Lower lobe of right lung (tissue), 2 donors: ENCODE measurements around the gene PFKFB3. TPM values are rescaled to one million over a fixed set of nuclear protein-coding genes. Genes with fewer than 3 reads are reported as not detected.
"Not testable (repeated sequence)": the region's sequence is repeated elsewhere in the genome, so short reads cannot be mapped to it uniquely, and the experiment has no call there.

Source experiments
- ATAC-seq, 2 donors: fragments of 200-7000 bp; cut with Tn5 transposase; one replicate each; pipeline ENCODE4 v1.9.1; 2020 to 2022; ENCODE audit warnings: mild to moderate bottlenecking in 2 of 2, moderate library complexity in 2 of 2
- DNase-seq: peaks from one replicate; pipeline ENCODE4 v3.0.0-alpha.2; 2020
- H3K27ac ChIP-seq: fragments of 200-600 bp; one replicate; pipeline ENCODE4 v1.8.0; 2022
- H3K27me3 ChIP-seq: fragments of 200-600 bp; one replicate; pipeline ENCODE4 v1.8.0; 2022; ENCODE audit warnings: low read depth
- H3K36me3 ChIP-seq: fragments of 200-600 bp; one replicate; pipeline ENCODE4 v1.8.0; 2022; ENCODE audit warnings: mild to moderate bottlenecking
- H3K4me1 ChIP-seq: fragments of 200-600 bp; one replicate; pipeline ENCODE4 v1.8.0; 2022
- H3K4me3 ChIP-seq: fragments of 200-600 bp; one replicate; pipeline ENCODE4 v1.8.0; 2022; ENCODE audit warnings: mild to moderate bottlenecking
- H3K9me3 ChIP-seq: fragments of 200-600 bp; one replicate; pipeline ENCODE4 v1.8.0; 2022
- intact Hi-C: fragments of 100-400 bp; cut with DNase I; formaldehyde crosslinking; loops from one replicate; pipeline ENCODE4 v1.11.0; 2022
- total RNA-seq: library from RNA; stranded (reverse); fragmentation: NEBNext Ultra II Directional; extraction: Animal tissue kit (Norgen Biotek cat#: 25700); gene quantifications from one replicate; pipeline ENCODE4 v1.2.1, GENCODE V29; 2021
- TF ChIP-seq, protein P1 (sequence below): fragments of 200-600 bp; IDR thresholded peaks from one replicate; pipeline ENCODE4 v1.8.0; 2022; ENCODE audit warnings: antibody characterized with exemption, mild to moderate bottlenecking
- donor health status: DM: no; HTN: yes; CAD: no; lungs with severe emphysema.

The PFKFB3 gene
- total RNA-seq, 1 donor from 2014 or later, result 78.5 TPM

DNA sequence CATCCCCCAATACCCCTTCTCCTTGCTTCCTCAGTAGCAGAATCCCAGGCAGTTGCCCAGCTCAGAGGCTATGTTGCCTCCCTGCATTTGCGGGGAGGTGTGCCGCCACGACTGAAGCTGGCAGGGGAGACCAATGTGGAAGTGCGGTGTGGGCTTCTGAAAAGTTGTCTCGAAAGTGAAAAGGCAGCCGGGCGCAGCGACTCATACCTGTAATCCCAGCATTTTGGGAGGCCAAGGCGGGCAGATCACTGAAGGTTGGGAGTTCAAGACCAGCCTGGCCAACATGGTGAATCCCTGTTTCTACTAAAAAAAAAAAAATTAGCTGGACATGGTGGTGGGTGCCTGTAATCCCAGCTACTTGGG is 15.9 kb upstream of the PFKFB3 start:
- intact Hi-C loops, result no loop called here
- no peaks in the 10 kb centered on the region for H3K36me3 ChIP-seq
- H3K4me3 ChIP-seq, result no peak overlapping the region
- no peaks in the 10 kb centered on the region for H3K9me3 ChIP-seq
- H3K27me3 ChIP-seq, result no peaks in the 10 kb centered on the region
- TF ChIP-seq, protein P1, sequence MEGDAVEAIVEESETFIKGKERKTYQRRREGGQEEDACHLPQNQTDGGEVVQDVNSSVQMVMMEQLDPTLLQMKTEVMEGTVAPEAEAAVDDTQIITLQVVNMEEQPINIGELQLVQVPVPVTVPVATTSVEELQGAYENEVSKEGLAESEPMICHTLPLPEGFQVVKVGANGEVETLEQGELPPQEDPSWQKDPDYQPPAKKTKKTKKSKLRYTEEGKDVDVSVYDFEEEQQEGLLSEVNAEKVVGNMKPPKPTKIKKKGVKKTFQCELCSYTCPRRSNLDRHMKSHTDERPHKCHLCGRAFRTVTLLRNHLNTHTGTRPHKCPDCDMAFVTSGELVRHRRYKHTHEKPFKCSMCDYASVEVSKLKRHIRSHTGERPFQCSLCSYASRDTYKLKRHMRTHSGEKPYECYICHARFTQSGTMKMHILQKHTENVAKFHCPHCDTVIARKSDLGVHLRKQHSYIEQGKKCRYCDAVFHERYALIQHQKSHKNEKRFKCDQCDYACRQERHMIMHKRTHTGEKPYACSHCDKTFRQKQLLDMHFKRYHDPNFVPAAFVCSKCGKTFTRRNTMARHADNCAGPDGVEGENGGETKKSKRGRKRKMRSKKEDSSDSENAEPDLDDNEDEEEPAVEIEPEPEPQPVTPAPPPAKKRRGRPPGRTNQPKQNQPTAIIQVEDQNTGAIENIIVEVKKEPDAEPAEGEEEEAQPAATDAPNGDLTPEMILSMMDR, result no peak
- H3K27ac ChIP-seq, result no peak overlapping the region
- H3K4me1 ChIP-seq, result peaks cover 16% of the 10 kb centered on the region
- DNase-seq (no peak), ATAC-seq (no peak)

GRCh38 chr10:6187278-6187677 is 15.5 kb upstream of the PFKFB3 start:
- no peak for DNase-seq
- no peak for ATAC-seq
- Histone ChIP-seq H3K9me3 (no peaks in the 10 kb centered on the region), H3K36me3 (no peaks in the 10 kb centered on the region), H3K27me3 (no peaks in the 10 kb centered on the region), H3K4me1 (peaks cover 15% of the 10 kb centered on the region), H3K4me3 (no peak overlapping the region), H3K27ac (no peak overlapping the region)
- TF ChIP-seq, protein P1, result no peak
- intact Hi-C loops, result no loop called here

DNA sequence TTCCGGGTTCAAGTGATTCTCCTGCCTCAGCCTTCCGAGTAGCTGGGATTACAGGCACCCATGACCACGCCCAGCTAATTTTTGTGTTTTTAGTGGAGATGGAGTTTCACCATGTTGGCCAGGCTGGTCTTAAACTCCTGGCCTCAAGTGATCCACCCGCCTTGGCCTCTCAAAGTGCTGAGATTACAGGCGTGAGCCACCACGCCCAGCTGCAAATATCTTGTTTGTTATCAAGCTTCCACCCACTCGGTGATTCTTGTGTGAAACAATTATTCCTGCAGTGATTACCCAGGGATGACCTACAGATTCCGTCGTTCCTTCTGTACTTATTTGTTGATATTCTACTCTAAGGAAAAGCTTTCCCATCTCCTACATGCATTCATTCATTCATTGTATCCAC is 12.7 kb upstream of the PFKFB3 start:
- H3K27me3 ChIP-seq, H3K9me3 ChIP-seq, intact Hi-C loops, H3K4me3 ChIP-seq, ATAC-seq, H3K27ac ChIP-seq, DNase-seq, H3K36me3 ChIP-seq: not testable (repeated sequence)
- H3K4me1 ChIP-seq, result peaks cover 14% of the 10 kb centered on the region

- H3K9me3 ChIP-seq, result no peaks in the 10 kb centered on the region
- peaks cover 26% of the 10 kb centered on the region for H3K4me1 ChIP-seq
- intact Hi-C loops, result no loop called here
- ATAC-seq, result no peak
- H3K27ac ChIP-seq, result no peak overlapping the region
- H3K36me3 ChIP-seq, result no peaks in the 10 kb centered on the region
- no peak overlapping the region for H3K4me3 ChIP-seq
- H3K27me3 ChIP-seq, result no peaks in the 10 kb centered on the region
- TF ChIP-seq, protein P1, result no peak
- DNase-seq, result no peak
Measured at GRCh38 chr10:6191147-6191546, 11.6 kb upstream of the PFKFB3 start.

DNA sequence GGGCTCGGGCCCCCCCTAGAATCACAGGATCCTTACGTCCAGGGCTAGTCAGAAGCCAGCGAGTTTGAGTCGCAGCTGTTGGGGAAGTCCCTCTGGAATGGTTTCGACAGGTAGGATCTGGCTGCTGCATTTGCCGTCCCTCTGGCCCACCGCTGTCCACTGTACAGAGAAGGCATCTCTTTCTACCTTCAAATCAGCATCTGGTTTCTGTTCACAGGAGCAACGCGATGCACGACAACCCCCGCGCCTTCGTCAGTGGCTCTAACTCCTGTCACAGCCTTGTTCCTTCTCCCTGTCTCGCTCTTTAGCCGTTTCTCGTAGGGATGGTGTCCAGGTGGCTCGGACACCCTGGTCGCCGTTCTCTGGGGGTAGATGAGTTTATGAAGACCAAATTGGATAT is 11.2 kb upstream of the PFKFB3 start:
- intact Hi-C loops, result no loop called here
- DNase-seq, result no peak

GRCh38 chr10:6193342-6193741 is 9.4 kb upstream of the PFKFB3 start:
- H3K36me3 ChIP-seq, H3K27me3 ChIP-seq, H3K27ac ChIP-seq, intact Hi-C loops, DNase-seq, H3K9me3 ChIP-seq, ATAC-seq, H3K4me3 ChIP-seq: not testable (repeated sequence)
- peaks cover 46% of the 10 kb centered on the region for H3K4me1 ChIP-seq

More for the DNA sequence above, 11.2 kb upstream of the PFKFB3 start:
- Histone ChIP-seq H3K27ac (no peak overlapping the region), H3K4me3 (no peak overlapping the region), H3K4me1 (peaks cover 30% of the 10 kb centered on the region), H3K27me3 (no peaks in the 10 kb centered on the region), H3K9me3 (no peaks in the 10 kb centered on the region), H3K36me3 (no peaks in the 10 kb centered on the region)
- TF ChIP-seq, protein P1, result no peak
- ATAC-seq, result no peak

- H3K27ac ChIP-seq, result no peak overlapping the region
Measured at GRCh38 chr10:6194311-6194710, 8.4 kb upstream of the PFKFB3 start.

More at GRCh38 chr10:6194311-6194710, 8.4 kb upstream of the PFKFB3 start:
- Histone ChIP-seq H3K27me3 (no peaks in the 10 kb centered on the region), H3K36me3 (no peaks in the 10 kb centered on the region), H3K4me1 (peaks cover 48% of the 10 kb centered on the region), H3K9me3 (no peaks in the 10 kb centered on the region), H3K4me3 (no peak overlapping the region)
- intact Hi-C loops, result no loop called here
- TF ChIP-seq, protein P1, result no peak
- DNase-seq, result no peak
- no peak for ATAC-seq
